H9 (cell line): ENCODE data around the gene ANKRD40. TPM values are rescaled to one million over a fixed set of nuclear protein-coding genes. Genes with fewer than 3 reads are reported as not detected.

Experiments used
- DNase-seq: peaks from one replicate; pipeline ENCODE4 v3.0.0-alpha.2; 2017
- H2AFZ ChIP-seq: one replicate; pipeline ENCODE4 v1.6.1; 2013; ENCODE audit warnings: mild to moderate bottlenecking, low read length, control low read depth, moderate library complexity
- H2AK5ac ChIP-seq: 2 replicates; pipeline ENCODE4 v1.6.1; 2013; ENCODE audit warnings: low read length, control low read depth, mixed read lengths; ENCODE audit not compliant: insufficient read length
- H2BK120ac ChIP-seq: one replicate; pipeline ENCODE4 v1.6.1; 2013; ENCODE audit warnings: low read depth, mild to moderate bottlenecking, low read length, control low read depth, inconsistent platforms; ENCODE audit not compliant: poor library complexity, severe bottlenecking
- H2BK12ac ChIP-seq: 2 replicates; pipeline ENCODE4 v1.6.1; 2013; ENCODE audit warnings: low read length, control low read depth, mixed read lengths, low read depth; ENCODE audit not compliant: insufficient read length
- H2BK15ac ChIP-seq: 2 replicates; pipeline ENCODE4 v1.6.1; 2013; ENCODE audit warnings: low read depth, low read length, control low read depth
- H2BK20ac ChIP-seq: one replicate; pipeline ENCODE4 v1.6.1; 2013; ENCODE audit warnings: low read depth, mild to moderate bottlenecking, low read length, control low read depth, inconsistent platforms; ENCODE audit not compliant: poor library complexity, severe bottlenecking
- H2BK5ac ChIP-seq: 2 replicates; pipeline ENCODE4 v1.6.1; 2013; ENCODE audit warnings: low read length, control low read depth, mixed read lengths; ENCODE audit not compliant: insufficient read length
- H3K14ac ChIP-seq: 2 replicates; pipeline ENCODE4 v1.6.1; 2013; ENCODE audit warnings: low read length, control low read depth; ENCODE audit not compliant: insufficient read depth
- H3K18ac ChIP-seq: 2 replicates; pipeline ENCODE4 v1.6.1; 2013; ENCODE audit warnings: low read depth, mild to moderate bottlenecking, mixed read lengths, low read length, control low read depth; ENCODE audit not compliant: insufficient read length
- H3K23ac ChIP-seq: 2 replicates; pipeline ENCODE4 v1.6.1; 2013; ENCODE audit warnings: low read length, control low read depth, mixed read lengths, low read depth; ENCODE audit not compliant: insufficient read length
- H3K23me2 ChIP-seq: 2 replicates; pipeline ENCODE4 v1.6.1; 2013; ENCODE audit warnings: low read depth, mild to moderate bottlenecking, mixed read lengths, low read length, control low read depth; ENCODE audit not compliant: insufficient read length, poor library complexity, severe bottlenecking
- H3K27ac ChIP-seq: 2 replicates; pipeline ENCODE4 v1.5.1; 2013; ENCODE audit warnings: low read length, control low read depth, mixed read lengths, low read depth; ENCODE audit not compliant: insufficient read length
- H3K27me3 ChIP-seq: 2 replicates; pipeline ENCODE4 v1.6.1; 2013; ENCODE audit warnings: low read length, control low read depth, inconsistent platforms; ENCODE audit not compliant: insufficient read depth
- H3K4ac ChIP-seq: 2 replicates; pipeline ENCODE4 v1.6.1; 2013; ENCODE audit warnings: low read depth, mild to moderate bottlenecking, control low read depth, inconsistent platforms, low read length, moderate library complexity
- H3K4me1 ChIP-seq: 2 replicates; pipeline ENCODE4 v1.6.1; 2013; ENCODE audit warnings: low read length, control low read depth, inconsistent platforms; ENCODE audit not compliant: insufficient read depth
- H3K4me2 ChIP-seq: 2 replicates; pipeline ENCODE4 v1.6.1; 2013; ENCODE audit warnings: low read length, control low read depth, mixed read lengths; ENCODE audit not compliant: insufficient read length, insufficient read depth
- H3K56ac ChIP-seq: 2 replicates; pipeline ENCODE4 v1.6.1; 2013; ENCODE audit warnings: low read depth, mild to moderate bottlenecking, mixed read lengths, low read length, control low read depth; ENCODE audit not compliant: insufficient read length
- H3K79me1 ChIP-seq: 2 replicates; pipeline ENCODE4 v1.6.1; 2013; ENCODE audit warnings: low read depth, mild to moderate bottlenecking, moderate library complexity, low read length, control low read depth, inconsistent platforms; ENCODE audit not compliant: insufficient read depth, poor library complexity, severe bottlenecking
- H3K79me2 ChIP-seq: 2 replicates; pipeline ENCODE4 v1.6.1; 2013; ENCODE audit warnings: low read length, control low read depth, inconsistent platforms; ENCODE audit not compliant: insufficient read depth
- H3K9ac ChIP-seq: 2 replicates; pipeline ENCODE4 v1.6.1; 2013; ENCODE audit warnings: low read length, control low read depth, mixed read lengths; ENCODE audit not compliant: insufficient read length; ENCODE audit errors: extremely low read depth
- H3K9me3 ChIP-seq: one replicate; pipeline ENCODE4 v1.6.1; 2013; ENCODE audit warnings: low read depth, low read length, inconsistent platforms; ENCODE audit not compliant: control insufficient read depth
- H3T11ph ChIP-seq: one replicate; pipeline ENCODE4 v1.6.1; 2013; ENCODE audit warnings: mild to moderate bottlenecking, low read length, control low read depth, inconsistent platforms
- H4K20me1 ChIP-seq: one replicate; pipeline ENCODE4 v1.6.1; 2013; ENCODE audit not compliant: control insufficient read depth, insufficient read length, insufficient read depth
- H4K5ac ChIP-seq: 2 replicates; pipeline ENCODE4 v1.6.1; 2013; ENCODE audit warnings: low read depth, mild to moderate bottlenecking, mixed read lengths, low read length, control low read depth; ENCODE audit not compliant: insufficient read length
- H4K8ac ChIP-seq: replicated peaks from 2 replicates; pipeline ENCODE4 v1.6.1; 2013; ENCODE audit warnings: low read length, control low read depth, mixed read lengths, low read depth; ENCODE audit not compliant: insufficient read length
- H4K91ac ChIP-seq: 2 replicates; pipeline ENCODE4 v1.6.1; 2013; ENCODE audit warnings: low read depth, mild to moderate bottlenecking, moderate library complexity, mixed read lengths, low read length, control low read depth; ENCODE audit not compliant: insufficient read length
- H3K27ac Mint-ChIP-seq, 3 experiments: 2 replicates in 2 of 3; 3 replicates in 1 of 3; pipeline ENCODE4 v1.8.0; 2020 to 2021; ENCODE audit warnings: mixed read lengths in 3 of 3, mild to moderate bottlenecking in 1 of 3, moderate library complexity in 1 of 3
- H3K27me3 Mint-ChIP-seq: 2 replicates; pipeline ENCODE4 v1.8.0; 2021; ENCODE audit warnings: low read depth, mild to moderate bottlenecking, moderate library complexity, mixed read lengths
- H3K36me3 Mint-ChIP-seq, 3 experiments: 2 replicates in 2 of 3; 3 replicates in 1 of 3; pipeline ENCODE4 v1.8.0; 2020 to 2021; ENCODE audit warnings: low read depth in 3 of 3, mixed read lengths in 3 of 3; ENCODE audit not compliant: insufficient read depth in 1 of 3
- H3K4me1 Mint-ChIP-seq, 2 experiments: 2 replicates each; pipeline ENCODE4 v1.8.0; 2020; ENCODE audit warnings: mixed read lengths in 2 of 2
- H3K4me3 Mint-ChIP-seq, 2 experiments: 2 replicates in 1 of 2; 3 replicates in 1 of 2; pipeline ENCODE4 v1.8.0; 2020 to 2021; ENCODE audit warnings: mild to moderate bottlenecking in 2 of 2, mixed read lengths in 2 of 2, moderate library complexity in 1 of 2
- H3K9me3 Mint-ChIP-seq, 2 experiments: 2 replicates in 1 of 2; 3 replicates in 1 of 2; pipeline ENCODE4 v1.8.0; 2020; ENCODE audit warnings: mild to moderate bottlenecking in 2 of 2, mixed read lengths in 2 of 2, moderate library complexity in 1 of 2
- CTCF ChIP-seq: fragments of 200-600 bp; sonication (generic); conservative IDR thresholded peaks from 3 replicates; pipeline ENCODE4 v1.8.0; 2021; ENCODE audit warnings: antibody characterized with exemption, mild to moderate bottlenecking
- WGBS: extraction: QIAGEN DNeasy Blood & Tissue Kit; methylation state at CpG from one replicate; pipeline ENCODE4 v1.1.7; 2013; ENCODE audit warnings: missing lambda C conversion rate, low lambda C conversion rate, mixed read lengths; ENCODE audit not compliant: insufficient read length; ENCODE audit errors: extremely low coverage; 5-methylcytosine and 5-hydroxymethylcytosine counted together
- total RNA-seq: library from RNA; stranded (reverse); gene quantifications from 2 replicates; pipeline ENCODE4 v1.2.1, GENCODE V29; 2021

ANKRD40 gene
- total RNA-seq, 1 experiment from 2014 or later, result 54.3 TPM

GRCh38 chr17:50728881-50729765 is 21.4 kb upstream of the ANKRD40 start:
- Mint-ChIP-seq H3K4me1 (peaks cover 15 to 17% of the 10 kb centered on the region in 2 experiments), H3K27me3 (no peaks in the 10 kb centered on the region), H3K4me3 (no peak overlapping the region), H3K9me3 (no peaks in the 10 kb centered on the region), H3K27ac (no peak overlapping the region), H3K36me3 (peaks cover 0 to 4% (median 0%) of the 10 kb centered on the region in 3 experiments; a peak in 3 of 7 replicates)
- H3K23ac ChIP-seq, result no peak overlapping the region
- H3K79me2 ChIP-seq, result peaks cover 81% of the 10 kb centered on the region
- H3K14ac ChIP-seq, result no peak overlapping the region
- H3K18ac ChIP-seq, result no peak overlapping the region
- H3K79me1 ChIP-seq, result peaks cover 14% of the 10 kb centered on the region
- no peak overlapping the region for H2BK20ac ChIP-seq
- no peak overlapping the region for H3T11ph ChIP-seq
- H2AK5ac ChIP-seq, result no peak overlapping the region
- no peak overlapping the region for H2BK120ac ChIP-seq
- no peak overlapping the region for H4K91ac ChIP-seq
- no peak overlapping the region for H2BK12ac ChIP-seq
- H3K23me2 ChIP-seq, result no peaks in the 10 kb centered on the region
- no peak overlapping the region for H3K56ac ChIP-seq
- H3K27me3 ChIP-seq, result no peaks in the 10 kb centered on the region
- no peak overlapping the region for H2AFZ ChIP-seq
- H3K4me1 ChIP-seq, result no peaks in the 10 kb centered on the region
- no peak for TF ChIP-seq CTCF
- H4K5ac ChIP-seq, result no peak overlapping the region
- H3K9me3 ChIP-seq, result no peaks in the 10 kb centered on the region
- H4K20me1 ChIP-seq, result no peaks in the 10 kb centered on the region
- H3K9ac ChIP-seq, result no peak overlapping the region
- WGBS, result no CpG with 5 or more reads among the region's 5 CpGs
- H2BK5ac ChIP-seq, result no peak overlapping the region
- no peak overlapping the region for H3K4me2 ChIP-seq
- no peak overlapping the region for H3K27ac ChIP-seq
- no peak overlapping the region for H2BK15ac ChIP-seq
- no peak overlapping the region for H4K8ac ChIP-seq
- H3K4ac ChIP-seq, result no peak overlapping the region
- DNase-seq, result no peak
